ENCODE measurements around the gene U2SURP. TPM values are rescaled to one million over a fixed set of nuclear protein-coding genes. Genes with fewer than 3 reads are reported as not detected.
A peak's percentile ranks its signal among the peaks of the same experiment; 100 is the strongest.
"Not testable (repeated sequence)": the region's sequence is repeated elsewhere in the genome, so short reads cannot be mapped to it uniquely, and the experiment has no call there.

The U2SURP gene
- total RNA-seq, 2 donors from 2014 or later, result 46.8 to 48.9 TPM

- intact Hi-C loops (cut with DNase I), result no loop called here
- ATAC-seq, result peak; percentile 75 to 86
- DNase-seq, result peak; percentile 55
Measured at GRCh38 chr3:142973217-142974009, 28.0 kb upstream of the U2SURP start.

- DNase-seq, result no peak
- ATAC-seq, result no peak
- intact Hi-C loops (cut with DNase I), result no loop called here
Measured at GRCh38 chr3:142975316-142975995, 25.9 kb upstream of the U2SURP start.

GRCh38 chr3:142976621-142977398, 24.6 kb upstream of the U2SURP start:
- ATAC-seq, result peak; percentile 77 to 97
- DNase-seq, result peak; percentile 93
- intact Hi-C loops (cut with DNase I), result no loop called here

- ATAC-seq, result peak in 1 of 2 donors; percentile 65
- no peak for DNase-seq
- intact Hi-C loops (cut with DNase I), result no loop called here
Measured at GRCh38 chr3:142977399-142977728, 24.0 kb upstream of the U2SURP start.

GRCh38 chr3:142981108-142981507, 20.3 kb upstream of the U2SURP start:
- peak in 1 of 2 donors; percentile 10 for ATAC-seq
- intact Hi-C loops (cut with DNase I), result no loop called here

GRCh38 chr3:142982038-142982773, 19.2 kb upstream of the U2SURP start:
- DNase-seq (no peak), ATAC-seq (no peak)
- intact Hi-C loops (cut with DNase I), result no loop called here

More at GRCh38 chr3:142981108-142981507, 20.3 kb upstream of the U2SURP start:
- DNase-seq, result no peak

GRCh38 chr3:142983318-142983717, 18.1 kb upstream of the U2SURP start:
- intact Hi-C loops (cut with DNase I), result no loop called here
- DNase-seq, result no peak
- no peak for ATAC-seq

- ATAC-seq, result no peak
- intact Hi-C loops (cut with DNase I), result no loop called here
- DNase-seq, result no peak
Measured at GRCh38 chr3:142984255-142984654, 17.1 kb upstream of the U2SURP start.

- DNase-seq (no peak), ATAC-seq (peak in 1 of 2 donors; percentile 67)
- intact Hi-C loops (cut with DNase I), result no loop called here
Measured at GRCh38 chr3:142987080-142987700, 14.2 kb upstream of the U2SURP start.

GRCh38 chr3:142987707-142988106, 13.7 kb upstream of the U2SURP start:
- DNase-seq, result peak; percentile 31
- ATAC-seq, result peak; percentile 88 to 97
- intact Hi-C loops (cut with DNase I), result no loop called here

- ATAC-seq; intact Hi-C loops (cut with DNase I): not testable (repeated sequence)
Measured at GRCh38 chr3:142988221-142988620, 13.1 kb upstream of the U2SURP start.

GRCh38 chr3:142988826-142989225, 12.5 kb upstream of the U2SURP start:
- ATAC-seq; intact Hi-C loops (cut with DNase I); DNase-seq: not testable (repeated sequence)

More at GRCh38 chr3:142988221-142988620, 13.1 kb upstream of the U2SURP start:
- not testable (repeated sequence) for DNase-seq

GRCh38 chr3:142990721-142991120, 10.6 kb upstream of the U2SURP start:
- DNase-seq, result no peak
- intact Hi-C loops (cut with DNase I), result loop anchor here (5.0 to 10.0 kb wide), 3 partner anchors 163 to 406 kb away; no protein-coding TSS in a partner anchor

GRCh38 chr3:142992323-142992722, 9.0 kb upstream of the U2SURP start:
- ATAC-seq (no peak), DNase-seq (no peak)
- intact Hi-C loops (cut with DNase I), result loop anchor here (5.0 to 10.0 kb wide), 3 partner anchors 165 to 408 kb away; no protein-coding TSS in a partner anchor

More at GRCh38 chr3:142990721-142991120, 10.6 kb upstream of the U2SURP start:
- no peak for ATAC-seq

GRCh38 chr3:142993958-142994442, 7.4 kb upstream of the U2SURP start:
- intact Hi-C loops (cut with DNase I), result loop anchor here (2.0 to 10.0 kb wide), 4 partner anchors 165 to 409 kb away; no protein-coding TSS in a partner anchor
- ATAC-seq (peak; percentile 39 to 67), DNase-seq (peak; percentile 71)

- DNase-seq (no peak), ATAC-seq (no peak)
- intact Hi-C loops (cut with DNase I), result loop anchor here in 1 of 2 donors (10.0 kb wide), 1 partner anchor 413 kb away; no protein-coding TSS in a partner anchor
Measured at GRCh38 chr3:142997330-142997729, 4.0 kb upstream of the U2SURP start.

- intact Hi-C loops (cut with DNase I), result loop anchor here in 1 of 2 donors (10.0 kb wide), 1 partner anchor 414 kb away; no protein-coding TSS in a partner anchor
- no peak for DNase-seq
- no peak for ATAC-seq
Measured at GRCh38 chr3:142998439-142998838, 2.9 kb upstream of the U2SURP start.

- intact Hi-C loops (cut with DNase I), result loop anchor here (10.0 kb wide), 2 partner anchors 265 to 415 kb away; no protein-coding TSS in a partner anchor
- ATAC-seq, result no peak
- DNase-seq, result no peak
Measured at GRCh38 chr3:142999881-143000280, 1.5 kb upstream of the U2SURP start.
